ENCODE results near the gene PAX5. TPM values are rescaled to one million over a fixed set of nuclear protein-coding genes. Genes with fewer than 3 reads are reported as not detected.

The PAX5 gene
- polyA plus RNA-seq, 1 of the 3 experiments (the other 2 are of a cell fraction): 0.05 TPM

- 37% methylated on average over 5 of the region's 5 CpGs for WGBS (ENCODE audit: low lambda C conversion rate)
- Histone ChIP-seq H3K4me1 (ENCODE audit: control insufficient read depth in 1 of 2, insufficient read depth in 2 of 2, low read depth in 1 of 2, low read length in 1 of 2) (peaks cover 0 to under 1% of the 10 kb centered on the region in 2 experiments; a peak in 1 of 4 replicates), H3K27ac (ENCODE audit: low read depth in 2 of 2, low read length in 1 of 2) (no peak overlapping the region), H3K79me2 (ENCODE audit: insufficient read depth) (no peaks in the 10 kb centered on the region), H3K9me3 (no peaks in the 10 kb centered on the region), H3K4me2 (no peak overlapping the region), H3F3A (replicated peaks; ENCODE audit: insufficient read depth) (no peaks in the 10 kb centered on the region), H3K36me3 (replicated peaks in 1 of 2; ENCODE audit: control insufficient read depth in 1 of 2, insufficient read depth in 2 of 2, low read length in 1 of 2) (no peaks in the 10 kb centered on the region), H4K20me1 (ENCODE audit: insufficient read depth) (no peaks in the 10 kb centered on the region), H2AFZ (ENCODE audit: low read depth) (no peak overlapping the region), H3K4me3 (ENCODE audit: low read depth in 2 of 2, low read length in 1 of 2) (no peak overlapping the region), H3K9me2 (no peaks in the 10 kb centered on the region), H3K9ac (no peak overlapping the region), H3K27me3 (ENCODE audit: insufficient read depth) (no peaks in the 10 kb centered on the region; the same call in 1 of the 2 replicates)
- TF ChIP-seq GATA2 (CRISPR knock-in tag; IDR thresholded peaks at IDR 0.05) (no peak), NFIC (IDR thresholded peaks at IDR 0.05; ENCODE audit: borderline replicate concordance) (no peak), GABPA (IDR thresholded peaks at IDR 0.05; ENCODE audit: low read depth) (no peak), YY1 (IDR thresholded peaks at IDR 0.05; ENCODE audit: low read depth) (no peak)
- CTCF ChIA-PET: interaction anchor here (1.0 kb wide), 1 partner anchor 76 kb away, joined by 3 read pairs; no protein-coding TSS in a partner anchor
- POLR2A ChIA-PET: no interaction called here
- DNase-seq: no peak
Observed at GRCh38 chr9:36796671-36797419, 237.2 kb downstream of the PAX5 start.

GRCh38 chr9:36794461-36794860 lies 239.6 kb downstream of the PAX5 start:
- Histone ChIP-seq H3K4me3 (ENCODE audit: low read depth in 2 of 2, low read length in 1 of 2) (no peak overlapping the region), H3K36me3 (replicated peaks in 1 of 2; ENCODE audit: control insufficient read depth in 1 of 2, insufficient read depth in 2 of 2, low read length in 1 of 2) (no peaks in the 10 kb centered on the region), H3K27ac (ENCODE audit: low read depth in 2 of 2, low read length in 1 of 2) (no peak overlapping the region), H2AFZ (ENCODE audit: low read depth) (no peak overlapping the region), H3K9me2 (no peaks in the 10 kb centered on the region), H3K4me1 (ENCODE audit: control insufficient read depth in 1 of 2, insufficient read depth in 2 of 2, low read depth in 1 of 2, low read length in 1 of 2) (no peaks in the 10 kb centered on the region), H3K4me2 (no peak overlapping the region), H3F3A (replicated peaks; ENCODE audit: insufficient read depth) (no peaks in the 10 kb centered on the region), H4K20me1 (ENCODE audit: insufficient read depth) (no peaks in the 10 kb centered on the region), H3K9me3 (no peaks in the 10 kb centered on the region), H3K79me2 (ENCODE audit: insufficient read depth) (no peaks in the 10 kb centered on the region), H3K9ac (no peak overlapping the region), H3K27me3 (ENCODE audit: insufficient read depth) (no peaks in the 10 kb centered on the region; the same call in 1 of the 2 replicates)
- TF ChIP-seq POLR2AphosphoS5 (IDR thresholded peaks at IDR 0.05; ENCODE audit: low read depth, low read length) (no peak), RXRA (IDR thresholded peaks at IDR 0.05; ENCODE audit: borderline replicate concordance, low read depth) (no peak), PBX3 (IDR thresholded peaks at IDR 0.05) (no peak), NFIC (IDR thresholded peaks at IDR 0.05; ENCODE audit: borderline replicate concordance) (no peak), GABPA (IDR thresholded peaks at IDR 0.05; ENCODE audit: low read depth) (no peak), EP300 (IDR thresholded peaks at IDR 0.05; ENCODE audit: borderline replicate concordance in 1 of 2, low read depth in 1 of 2, low read length in 1 of 2) (no peak), EZH2phosphoT487 (IDR thresholded peaks at IDR 0.05; ENCODE audit: borderline replicate concordance, low read depth) (no peak), TCF12 (IDR thresholded peaks at IDR 0.05) (no peak), IRF3 (IDR thresholded peaks at IDR 0.05; ENCODE audit: low read depth, low read length) (no peak), SMC3 (IDR thresholded peaks at IDR 0.05; ENCODE audit: low read depth, low read length) (no peak), RFX5 (IDR thresholded peaks at IDR 0.05; ENCODE audit: low read length) (no peak), FOXJ3 (CRISPR knock-in tag; IDR thresholded peaks at IDR 0.05) (no peak), TEAD4 (IDR thresholded peaks at IDR 0.05; ENCODE audit: borderline replicate concordance, insufficient read depth) (no peak), MAX (IDR thresholded peaks at IDR 0.05; ENCODE audit: low read depth) (no peak), FOXM1 (IDR thresholded peaks at IDR 0.05; ENCODE audit: low read depth) (no peak), CHD2 (IDR thresholded peaks at IDR 0.05; ENCODE audit: low read length, partially characterized antibody) (no peak), TAF1 (IDR thresholded peaks at IDR 0.05; ENCODE audit: borderline replicate concordance, low read depth, low read length) (no peak), GATA2 (CRISPR knock-in tag; IDR thresholded peaks at IDR 0.05) (no peak), SIN3A (IDR thresholded peaks at IDR 0.05; ENCODE audit: borderline replicate concordance, low read depth, low read length) (no peak)
- ChIA-PET CTCF (no interaction called here), POLR2A (no interaction called here)
- no peak for DNase-seq
- WGBS (ENCODE audit: low lambda C conversion rate): 31% methylated on average over 3 of the region's 5 CpGs
